Naive thymus-derived CD4-positive, alpha-beta T cell (primary cell): ENCODE measurements around the gene ASTN1. TPM values are rescaled to one million over a fixed set of nuclear protein-coding genes. Genes with fewer than 3 reads are reported as not detected.
"Not testable (repeated sequence)": the region's sequence is repeated elsewhere in the genome, so short reads cannot be mapped to it uniquely, and the experiment has no call there.

Source experiments
- ATAC-seq: fragments of 150-1000 bp; cut with Tn5 transposase; 2 replicates; pipeline ENCODE4 v1.10.0; 2021; ENCODE audit warnings: mild to moderate bottlenecking, moderate library complexity
- CTCF ChIA-PET: fragments of 350-600 bp; sonication (Branson Sonifier 250); formaldehyde crosslinking; loops from one replicate; lab custom pipeline; 2021; ENCODE audit warnings: antibody characterized with exemption; lab: Charles Lee
- POLR2A ChIA-PET: fragments of 350-600 bp; sonication (Branson Sonifier 250); formaldehyde crosslinking; loops from one replicate; lab custom pipeline; 2021; ENCODE audit warnings: antibody characterized with exemption, inconsistent platforms; lab: Charles Lee
- DNase-seq, 9 donors: peaks; one replicate each; pipeline versions ENCODE4 v3.0.0 to v3.0.0-alpha.2; 2020 to 2022; ENCODE audit warnings: mixed read lengths in 1 of 9
- H3K27ac ChIP-seq: one replicate; pipeline ENCODE4 v1.7.0; 2013; ENCODE audit warnings: mild to moderate bottlenecking, low read depth, low read length, moderate library complexity
- H3K27me3 ChIP-seq, 2 donors: one replicate each; pipeline ENCODE4 v1.7.0; 2013; ENCODE audit warnings: low read length in 2 of 2, mild to moderate bottlenecking in 2 of 2, moderate library complexity in 2 of 2; ENCODE audit not compliant: control insufficient read depth in 2 of 2, insufficient read depth in 2 of 2
- H3K36me3 ChIP-seq, 3 experiments: 1 replicate in 2 of 3; 2 replicates in 1 of 3; pipeline ENCODE4 v1.7.0; 2013; ENCODE audit warnings: low read length in 3 of 3, mild to moderate bottlenecking in 3 of 3, moderate library complexity in 1 of 3; ENCODE audit not compliant: insufficient read depth in 3 of 3, control insufficient read depth in 2 of 3
- H3K4me1 ChIP-seq, 2 donors: one replicate each; pipeline ENCODE4 v1.7.0; 2013; ENCODE audit warnings: low read length in 2 of 2, mild to moderate bottlenecking in 2 of 2, moderate library complexity in 1 of 2; ENCODE audit not compliant: control insufficient read depth in 2 of 2, insufficient read depth in 2 of 2
- H3K4me3 ChIP-seq: 2 replicates; pipeline ENCODE4 v1.7.0; 2013; ENCODE audit warnings: mild to moderate bottlenecking, low read length
- H3K9me3 ChIP-seq, 3 experiments: 1 replicate in 2 of 3; 2 replicates in 1 of 3; pipeline ENCODE4 v1.7.0; 2013; ENCODE audit warnings: low read length in 3 of 3; ENCODE audit not compliant: control insufficient read depth in 2 of 3
- H3K27ac Mint-ChIP-seq, 9 donors: one replicate each; pipeline ENCODE4 v1.8.0; 2020 to 2022; ENCODE audit warnings: mixed read lengths in 9 of 9, mild to moderate bottlenecking in 8 of 9, moderate library complexity in 5 of 9, inconsistent platforms in 2 of 9
- H3K27me3 Mint-ChIP-seq, 5 donors: one replicate each; pipeline ENCODE4 v1.8.0; 2021 to 2022; ENCODE audit warnings: mixed read lengths in 5 of 5, mild to moderate bottlenecking in 1 of 5
- H3K36me3 Mint-ChIP-seq, 5 donors: one replicate each; pipeline ENCODE4 v1.8.0; 2020 to 2022; ENCODE audit warnings: mixed read lengths in 5 of 5, mild to moderate bottlenecking in 3 of 5, inconsistent platforms in 1 of 5
- H3K4me1 Mint-ChIP-seq, 7 donors: one replicate each; pipeline ENCODE4 v1.8.0; 2020 to 2022; ENCODE audit warnings: mixed read lengths in 7 of 7, mild to moderate bottlenecking in 3 of 7, inconsistent platforms in 1 of 7
- H3K4me3 Mint-ChIP-seq, 10 donors: one replicate each; pipeline ENCODE4 v1.8.0; 2020 to 2022; ENCODE audit warnings: mild to moderate bottlenecking in 10 of 10, mixed read lengths in 10 of 10, moderate library complexity in 6 of 10, inconsistent platforms in 2 of 10
- H3K9me3 Mint-ChIP-seq, 11 donors: one replicate each; pipeline ENCODE4 v1.8.0; 2020 to 2022; ENCODE audit warnings: mixed read lengths in 11 of 11, mild to moderate bottlenecking in 4 of 11, inconsistent platforms in 1 of 11, moderate library complexity in 1 of 11
- intact Hi-C, 2 donors: fragments of 100-400 bp; cut with micrococcal nuclease; formaldehyde crosslinking; loops; one replicate each; pipeline ENCODE4 v1.15.1; 2023
- polyA plus RNA-seq, 2 donors: library from polyadenylated mRNA; unstranded; fragments of 300-500 nt; fragmentation: Illumina TruSeq; gene quantifications; one replicate each; pipeline ENCODE4 v1.2.3, GENCODE V29; 2021
- total RNA-seq, 6 experiments: library from RNA in 5 of 6; stranded (reverse) in 5 of 6; gene quantifications; 1 replicate in 5 of 6; 2 replicates in 1 of 6; pipeline ENCODE4 v1.2.3 and lab custom pipeline; 2021 to 2026

The ASTN1 gene
- total and polyA plus RNA-seq, 7 experiments from 2014 or later = 0.07 TPM; not detected in 6

DNA sequence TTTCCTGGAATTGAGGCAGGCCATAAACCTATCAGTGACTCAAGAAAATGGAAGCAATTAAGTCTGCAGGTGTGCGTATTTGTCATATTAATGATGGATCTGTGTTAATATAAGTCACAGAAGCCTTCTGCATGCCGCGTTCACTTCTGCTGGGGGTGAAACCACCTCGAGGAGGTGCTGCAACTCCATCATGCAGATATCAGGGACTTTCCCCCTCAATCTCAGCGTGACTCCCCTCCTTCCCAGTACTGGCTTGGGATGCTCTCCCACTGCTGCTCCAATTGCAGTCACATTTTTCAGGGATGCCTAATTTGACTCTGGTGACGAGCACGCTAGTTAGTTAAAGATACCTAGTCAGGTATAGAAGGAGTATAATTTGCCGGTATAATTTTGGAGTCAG, 87.5 kb downstream of the ASTN1 start:
- DNase-seq (no peak), ATAC-seq (no peak)
- no peak overlapping the region for H3K4me3 Mint-ChIP-seq
- H3K27me3 Mint-ChIP-seq = peaks cover 0 to 4% (median 0%) of the 10 kb centered on the region in 5 donors
- Histone ChIP-seq H3K9me3 (no peaks in the 10 kb centered on the region), H3K27me3 (no peaks in the 10 kb centered on the region), H3K4me1 (no peaks in the 10 kb centered on the region), H3K27ac (no peak overlapping the region), H3K4me3 (no peak overlapping the region), H3K36me3 (no peaks in the 10 kb centered on the region)
- H3K9me3 Mint-ChIP-seq = peaks cover 0 to 12% (median 4%) of the 10 kb centered on the region in 11 donors
- intact Hi-C loops = no loop called here
- POLR2A ChIA-PET = no interaction called here
- H3K36me3 Mint-ChIP-seq = peaks cover 0 to 7% (median 0%) of the 10 kb centered on the region in 5 donors
- no peak overlapping the region for H3K27ac Mint-ChIP-seq
- H3K4me1 Mint-ChIP-seq = no peaks in the 10 kb centered on the region
- CTCF ChIA-PET = no interaction called here

DNA sequence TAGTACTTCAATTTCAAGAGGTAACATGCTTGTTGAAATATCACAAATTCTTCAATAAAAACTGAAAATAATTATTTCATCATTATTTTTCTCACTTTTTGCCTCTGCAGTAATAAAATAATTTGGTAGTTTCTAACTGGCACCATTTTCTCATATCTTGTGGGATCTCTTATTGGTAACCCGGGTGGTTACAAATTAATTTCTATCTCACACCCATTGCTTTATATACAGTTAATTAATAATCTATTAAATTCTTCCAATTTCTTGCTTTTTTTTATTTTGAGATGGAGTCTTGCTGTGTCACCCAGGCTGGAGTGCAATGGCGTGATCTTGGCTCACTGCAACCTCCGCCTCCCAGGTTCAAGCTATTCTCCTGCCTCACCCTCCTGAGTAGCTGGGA, 89.7 kb downstream of the ASTN1 start:
- H3K4me3 ChIP-seq, H3K4me1 Mint-ChIP-seq, H3K9me3 ChIP-seq, H3K36me3 Mint-ChIP-seq, POLR2A ChIA-PET, H3K27ac ChIP-seq, ATAC-seq, H3K4me1 ChIP-seq, H3K27me3 Mint-ChIP-seq, H3K27ac Mint-ChIP-seq, H3K9me3 Mint-ChIP-seq, CTCF ChIA-PET, DNase-seq, H3K27me3 ChIP-seq, H3K4me3 Mint-ChIP-seq, H3K36me3 ChIP-seq, intact Hi-C loops: not testable (repeated sequence)

DNA sequence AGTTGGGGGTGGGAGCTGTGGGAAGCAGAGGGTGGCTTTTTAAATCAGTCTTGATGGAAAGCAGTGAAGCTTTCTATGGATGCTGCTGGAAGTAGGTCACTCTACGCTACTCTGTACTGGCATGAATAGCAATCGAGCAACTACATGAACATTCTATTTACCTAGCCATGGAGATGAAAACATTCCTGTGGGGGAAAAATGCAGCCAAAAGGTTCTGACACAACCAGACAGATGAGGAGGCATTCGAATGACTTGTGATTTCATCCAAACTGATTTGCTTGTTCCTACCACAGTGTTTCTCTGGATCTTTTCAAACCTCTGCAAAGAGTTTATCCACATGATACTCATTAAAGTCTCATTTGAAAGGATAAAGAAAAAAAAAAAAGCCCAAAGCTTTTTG, 95.0 kb downstream of the ASTN1 start:
- Mint-ChIP-seq H3K27me3 (no peaks in the 10 kb centered on the region), H3K4me3 (no peak overlapping the region), H3K4me1 (no peaks in the 10 kb centered on the region), H3K9me3 (peaks cover 0 to 8% (median 0%) of the 10 kb centered on the region in 11 donors), H3K36me3 (no peaks in the 10 kb centered on the region), H3K27ac (no peak overlapping the region)
- Histone ChIP-seq H3K27me3 (no peaks in the 10 kb centered on the region), H3K9me3 (no peaks in the 10 kb centered on the region), H3K4me1 (no peaks in the 10 kb centered on the region), H3K4me3 (no peak overlapping the region), H3K36me3 (no peaks in the 10 kb centered on the region), H3K27ac (no peak overlapping the region)
- intact Hi-C loops = no loop called here
- CTCF ChIA-PET = no interaction called here
- ATAC-seq (no peak), DNase-seq (no peak)
- POLR2A ChIA-PET = no interaction called here

DNA sequence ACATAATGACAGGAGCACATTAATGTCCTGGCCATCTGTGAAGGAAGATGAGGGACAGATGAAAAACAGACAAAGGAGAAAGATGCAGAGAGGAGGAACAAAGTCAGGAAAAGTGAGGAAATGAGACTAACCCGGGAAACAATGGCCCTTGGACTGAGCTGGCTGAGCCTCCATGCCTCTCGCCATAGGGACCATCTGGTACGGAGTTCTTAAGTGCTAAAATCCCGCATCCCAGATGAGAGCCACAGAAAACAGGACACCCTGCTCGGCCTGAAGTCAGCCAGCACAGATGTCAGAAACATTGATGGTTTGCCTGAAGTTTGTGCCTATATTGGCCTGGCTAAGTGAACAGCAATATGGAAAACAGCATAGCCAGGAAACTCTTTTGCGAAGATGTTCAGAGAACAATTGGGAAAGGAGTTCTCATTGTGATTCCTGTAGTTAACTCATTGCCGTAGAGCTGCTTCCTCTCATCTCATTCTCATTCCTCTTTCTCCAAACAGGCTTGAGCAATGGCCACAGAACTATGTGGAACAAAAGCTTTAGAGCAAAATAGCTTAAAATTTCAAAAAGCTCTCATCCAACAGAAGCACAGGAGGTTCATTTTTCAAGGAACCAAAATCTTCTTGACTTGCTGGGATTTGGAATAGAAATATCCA, 96.6 kb downstream of the ASTN1 start:
- ATAC-seq (no peak), DNase-seq (no peak)
- no peak overlapping the region for H3K4me3 Mint-ChIP-seq
- H3K4me1 Mint-ChIP-seq = no peaks in the 10 kb centered on the region
- POLR2A ChIA-PET = no interaction called here
- H3K9me3 Mint-ChIP-seq = peaks cover 0 to 16% (median 0%) of the 10 kb centered on the region in 11 donors
- H3K4me3 ChIP-seq = no peak overlapping the region
- no peaks in the 10 kb centered on the region for H3K9me3 ChIP-seq
- intact Hi-C loops = no loop called here
- H3K36me3 ChIP-seq = no peaks in the 10 kb centered on the region
- H3K27ac ChIP-seq = no peak overlapping the region
- no peak overlapping the region for H3K27ac Mint-ChIP-seq
- no peaks in the 10 kb centered on the region for H3K27me3 Mint-ChIP-seq
- CTCF ChIA-PET = no interaction called here
- no peaks in the 10 kb centered on the region for H3K27me3 ChIP-seq
- no peaks in the 10 kb centered on the region for H3K36me3 Mint-ChIP-seq
- H3K4me1 ChIP-seq = no peaks in the 10 kb centered on the region

DNA sequence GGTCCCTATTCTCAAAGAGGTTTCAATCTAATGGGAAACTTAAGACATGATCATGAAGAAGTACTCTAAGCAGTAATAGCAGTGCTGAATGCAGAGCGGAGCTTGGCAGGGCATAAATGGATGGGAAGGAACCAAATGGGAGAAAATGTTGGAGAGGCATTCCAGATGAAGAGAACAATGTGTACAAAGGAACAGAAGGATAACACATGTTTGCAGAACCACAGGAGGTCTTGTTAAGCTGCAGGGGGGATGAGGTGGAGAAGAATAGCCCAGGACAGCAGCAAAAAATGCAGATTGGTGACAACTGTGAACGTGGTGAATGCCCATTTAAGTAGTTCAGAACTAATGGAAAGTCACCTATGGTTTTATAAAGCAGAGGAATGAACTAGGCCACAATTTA, 99.1 kb downstream of the ASTN1 start:
- no peak for ATAC-seq

DNA sequence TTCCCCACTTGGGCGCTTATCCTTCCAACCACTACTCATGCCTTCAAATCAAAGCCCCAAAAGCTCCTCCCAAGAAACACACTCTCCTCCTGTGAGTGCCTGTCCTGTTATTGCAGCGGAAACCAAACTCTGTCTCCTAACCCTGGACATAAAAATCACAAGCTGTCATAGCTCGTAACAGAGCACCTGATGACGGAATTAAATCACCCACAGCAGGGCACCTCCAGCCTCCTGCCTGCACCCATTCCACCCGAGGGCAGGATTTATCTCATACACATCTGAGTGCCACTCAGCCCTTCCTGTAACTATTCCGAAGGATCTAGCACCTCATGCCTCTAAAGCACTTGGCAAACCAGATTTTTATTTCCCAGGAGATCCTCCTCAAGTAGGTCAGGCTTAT, 100.9 kb downstream of the ASTN1 start:
- ATAC-seq (no peak), DNase-seq (no peak)
- Mint-ChIP-seq H3K27me3 (peaks cover 0 to 4% (median 0%) of the 10 kb centered on the region in 5 donors), H3K9me3 (peaks cover 0 to 14% (median 3%) of the 10 kb centered on the region in 11 donors), H3K36me3 (no peaks in the 10 kb centered on the region), H3K4me1 (no peaks in the 10 kb centered on the region), H3K27ac (no peak overlapping the region), H3K4me3 (no peak overlapping the region)
- Histone ChIP-seq H3K27me3 (no peaks in the 10 kb centered on the region), H3K4me1 (no peaks in the 10 kb centered on the region), H3K4me3 (no peak overlapping the region), H3K36me3 (no peaks in the 10 kb centered on the region), H3K9me3 (no peaks in the 10 kb centered on the region), H3K27ac (no peak overlapping the region)
- POLR2A ChIA-PET = no interaction called here
- intact Hi-C loops = no loop called here
- CTCF ChIA-PET = no interaction called here

More for the DNA sequence above, 99.1 kb downstream of the ASTN1 start:
- Mint-ChIP-seq H3K36me3 (no peaks in the 10 kb centered on the region), H3K4me1 (no peaks in the 10 kb centered on the region), H3K4me3 (no peak overlapping the region), H3K27me3 (peaks cover 0 to 4% (median 0%) of the 10 kb centered on the region in 5 donors), H3K9me3 (peaks cover 0 to 16% (median 2%) of the 10 kb centered on the region in 11 donors), H3K27ac (no peak overlapping the region)
- POLR2A ChIA-PET = no interaction called here
- no peaks in the 10 kb centered on the region for H3K4me1 ChIP-seq
- H3K36me3 ChIP-seq = no peaks in the 10 kb centered on the region
- H3K27ac ChIP-seq = no peak overlapping the region
- no peaks in the 10 kb centered on the region for H3K9me3 ChIP-seq
- H3K27me3 ChIP-seq = no peaks in the 10 kb centered on the region
- intact Hi-C loops = no loop called here
- no peak overlapping the region for H3K4me3 ChIP-seq
- DNase-seq = no peak
- CTCF ChIA-PET = no interaction called here

DNA sequence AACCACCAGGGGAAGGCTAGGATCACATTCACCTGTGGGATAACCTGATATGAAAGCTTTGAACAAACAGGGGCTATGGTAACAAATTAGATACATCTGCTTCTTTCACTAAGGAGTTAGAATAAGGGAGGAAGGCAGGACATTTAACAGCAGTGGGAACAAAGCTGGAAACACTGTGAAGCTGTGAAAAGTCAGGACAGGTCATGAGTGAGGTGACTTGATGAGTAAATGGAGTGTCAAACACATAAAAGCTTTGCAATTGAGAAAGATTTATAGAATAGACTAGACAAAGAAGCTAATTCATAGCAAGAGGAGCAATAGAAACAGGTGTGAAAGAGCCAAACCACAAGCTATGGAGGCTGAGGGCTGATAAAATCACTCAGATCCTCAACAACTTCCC, 110.0 kb downstream of the ASTN1 start:
- H3K36me3 ChIP-seq = no peaks in the 10 kb centered on the region
- H3K4me1 ChIP-seq = no peaks in the 10 kb centered on the region
- peaks cover 0 to 2% (median 0%) of the 10 kb centered on the region in 11 donors for H3K9me3 Mint-ChIP-seq
- H3K36me3 Mint-ChIP-seq = no peaks in the 10 kb centered on the region
- no peaks in the 10 kb centered on the region for H3K4me1 Mint-ChIP-seq
- H3K27ac ChIP-seq = no peak overlapping the region
- intact Hi-C loops = no loop called here
- ChIA-PET POLR2A (no interaction called here), CTCF (no interaction called here)
- ATAC-seq = no peak
- no peak overlapping the region for H3K27ac Mint-ChIP-seq
- H3K4me3 Mint-ChIP-seq = no peak overlapping the region
- H3K27me3 ChIP-seq = no peaks in the 10 kb centered on the region
- peaks cover 0 to 1% (median 0%) of the 10 kb centered on the region in 5 donors for H3K27me3 Mint-ChIP-seq
- no peak overlapping the region for H3K4me3 ChIP-seq
- H3K9me3 ChIP-seq = no peaks in the 10 kb centered on the region
- no peak for DNase-seq
